K562 (cell line): Measurements from ENCODE around the gene KRT34. TPM values are rescaled to one million over a fixed set of nuclear protein-coding genes. Genes with fewer than 3 reads are reported as not detected.

Experiments used
- polyA plus RNA-seq, 8 experiments: library from polyadenylated mRNA; depleted of rRNA in 4 of 8; stranded (reverse) in 5 of 8; unstranded in 3 of 8; fragments of >200 nt; fragmentation: Nextera tagmentation in 2 of 8; fragmentation: Illumina TruSeq in 1 of 8; extraction: Ambion mirVana in 2 of 8; extraction: Trizol in 1 of 8; gene quantifications; 2 replicates each; pipeline versions ENCODE4 v1.2.1 to v1.2.3, GENCODE V29; 2011 to 2014; ENCODE audit warnings: inconsistent platforms in 1 of 8, missing spikeins in 1 of 8
- total RNA-seq, 7 experiments: library from RNA; depleted of rRNA in 6 of 7; stranded (reverse); fragments of >200 nt in 6 of 7; fragmentation: Illumina TruSeq in 2 of 7; extraction: Trizol in 2 of 7; gene quantifications; 2 replicates each; pipeline versions ENCODE4 v1.2.1 to v1.2.3, GENCODE V29; 2011 to 2021; ENCODE audit warnings: low replicate concordance in 1 of 7

The KRT34 gene
- total and polyA plus RNA-seq, 9 of the 15 experiments (the other 6 are each of a cell fraction or from before 2014, with no cell fraction given) = not detected

Other genes starting within 250 kb of the KRT34 start
Only the 7 nearest of the 32 such genes appear.
- gene KRTAP16-1, start 73.0 kb downstream of the KRT34 start, total RNA-seq (2014; rRNA removed) = not detected in 2 replicates
- not detected in 2 replicates for gene KRTAP16-1, start 73.0 kb downstream of the KRT34 start, total RNA-seq (2014; rRNA removed; fragmentation: Illumina TruSeq; extraction: Trizol)
- not detected in 2 replicates for gene KRTAP16-1, start 73.0 kb downstream of the KRT34 start, total RNA-seq (2015; rRNA removed; fragmentation: Illumina TruSeq; extraction: Trizol)
- not detected in 2 replicates for gene KRTAP16-1, start 73.0 kb downstream of the KRT34 start, total RNA-seq (2021)
- gene KRTAP16-1, start 73.0 kb downstream of the KRT34 start, polyA plus RNA-seq (2011; rRNA removed) = not detected in 2 replicates
- gene KRTAP16-1, start 73.0 kb downstream of the KRT34 start, polyA plus RNA-seq (2014; fragmentation: Illumina TruSeq; extraction: Trizol) = not detected in 2 replicates
- gene KRTAP16-1, start 73.0 kb downstream of the KRT34 start, polyA plus RNA-seq (2014; fragmentation: Nextera tagmentation; extraction: Ambion mirVana) = not detected
- not detected in 2 replicates for gene KRTAP16-1, start 73.0 kb downstream of the KRT34 start, polyA plus RNA-seq (2014; rRNA removed)
- gene KRTAP17-1, start 66.6 kb downstream of the KRT34 start, total RNA-seq (2014; rRNA removed) = not detected in 2 replicates
- not detected in 2 replicates for gene KRTAP17-1, start 66.6 kb downstream of the KRT34 start, total RNA-seq (2014; rRNA removed; fragmentation: Illumina TruSeq; extraction: Trizol)
- not detected in 2 replicates for gene KRTAP17-1, start 66.6 kb downstream of the KRT34 start, total RNA-seq (2015; rRNA removed; fragmentation: Illumina TruSeq; extraction: Trizol)
- not detected in 2 replicates for gene KRTAP17-1, start 66.6 kb downstream of the KRT34 start, total RNA-seq (2021)
- gene KRTAP17-1, start 66.6 kb downstream of the KRT34 start, polyA plus RNA-seq (2011; rRNA removed) = not detected in 2 replicates
- not detected in 2 replicates for gene KRTAP17-1, start 66.6 kb downstream of the KRT34 start, polyA plus RNA-seq (2014; fragmentation: Illumina TruSeq; extraction: Trizol)
- gene KRTAP17-1, start 66.6 kb downstream of the KRT34 start, polyA plus RNA-seq (2014; fragmentation: Nextera tagmentation; extraction: Ambion mirVana) = not detected
- gene KRTAP17-1, start 66.6 kb downstream of the KRT34 start, polyA plus RNA-seq (2014; rRNA removed) = not detected in 2 replicates
- not detected in 2 replicates for gene KRT33A, start 31.5 kb downstream of the KRT34 start, total RNA-seq (2014; rRNA removed)
- not detected in 2 replicates for gene KRT33A, start 31.5 kb downstream of the KRT34 start, total RNA-seq (2014; rRNA removed; fragmentation: Illumina TruSeq; extraction: Trizol)
- not detected in 2 replicates for gene KRT33A, start 31.5 kb downstream of the KRT34 start, total RNA-seq (2015; rRNA removed; fragmentation: Illumina TruSeq; extraction: Trizol)
- gene KRT33A, start 31.5 kb downstream of the KRT34 start, total RNA-seq (2021) = not detected in 2 replicates
- not detected in 2 replicates for gene KRT33A, start 31.5 kb downstream of the KRT34 start, polyA plus RNA-seq (2011; rRNA removed)
- not detected in 2 replicates for gene KRT33A, start 31.5 kb downstream of the KRT34 start, polyA plus RNA-seq (2014; fragmentation: Illumina TruSeq; extraction: Trizol)
- not detected for gene KRT33A, start 31.5 kb downstream of the KRT34 start, polyA plus RNA-seq (2014; fragmentation: Nextera tagmentation; extraction: Ambion mirVana)
- not detected in 2 replicates for gene KRT33A, start 31.5 kb downstream of the KRT34 start, polyA plus RNA-seq (2014; rRNA removed)
- gene KRT33B, start 12.5 kb downstream of the KRT34 start, total RNA-seq (2014; rRNA removed) = not detected in 2 replicates
- not detected in 2 replicates for gene KRT33B, start 12.5 kb downstream of the KRT34 start, total RNA-seq (2014; rRNA removed; fragmentation: Illumina TruSeq; extraction: Trizol)
- gene KRT33B, start 12.5 kb downstream of the KRT34 start, total RNA-seq (2015; rRNA removed; fragmentation: Illumina TruSeq; extraction: Trizol) = not detected in 2 replicates
- gene KRT33B, start 12.5 kb downstream of the KRT34 start, total RNA-seq (2021) = not detected in 2 replicates
- not detected in 2 replicates for gene KRT33B, start 12.5 kb downstream of the KRT34 start, polyA plus RNA-seq (2011; rRNA removed)
- not detected in 2 replicates for gene KRT33B, start 12.5 kb downstream of the KRT34 start, polyA plus RNA-seq (2014; fragmentation: Illumina TruSeq; extraction: Trizol)
- not detected for gene KRT33B, start 12.5 kb downstream of the KRT34 start, polyA plus RNA-seq (2014; fragmentation: Nextera tagmentation; extraction: Ambion mirVana)
- gene KRT33B, start 12.5 kb downstream of the KRT34 start, polyA plus RNA-seq (2014; rRNA removed) = not detected in 2 replicates
- gene KRT31, start 15.3 kb upstream of the KRT34 start, total RNA-seq (2014; rRNA removed) = not detected in 2 replicates
- gene KRT31, start 15.3 kb upstream of the KRT34 start, total RNA-seq (2014; rRNA removed; fragmentation: Illumina TruSeq; extraction: Trizol) = not detected in 2 replicates
- not detected in 2 replicates for gene KRT31, start 15.3 kb upstream of the KRT34 start, total RNA-seq (2015; rRNA removed; fragmentation: Illumina TruSeq; extraction: Trizol)
- gene KRT31, start 15.3 kb upstream of the KRT34 start, total RNA-seq (2021) = not detected in 2 replicates
- not detected in 2 replicates for gene KRT31, start 15.3 kb upstream of the KRT34 start, polyA plus RNA-seq (2011; rRNA removed)
- gene KRT31, start 15.3 kb upstream of the KRT34 start, polyA plus RNA-seq (2014; fragmentation: Illumina TruSeq; extraction: Trizol) = not detected in 2 replicates
- gene KRT31, start 15.3 kb upstream of the KRT34 start, polyA plus RNA-seq (2014; fragmentation: Nextera tagmentation; extraction: Ambion mirVana) = not detected
- gene KRT31, start 15.3 kb upstream of the KRT34 start, polyA plus RNA-seq (2014; rRNA removed) = not detected in 2 replicates
- not detected in 2 replicates for gene KRT37, start 42.3 kb upstream of the KRT34 start, total RNA-seq (2014; rRNA removed)
- not detected in 2 replicates for gene KRT37, start 42.3 kb upstream of the KRT34 start, total RNA-seq (2014; rRNA removed; fragmentation: Illumina TruSeq; extraction: Trizol)
- not detected in 2 replicates for gene KRT37, start 42.3 kb upstream of the KRT34 start, total RNA-seq (2015; rRNA removed; fragmentation: Illumina TruSeq; extraction: Trizol)
- not detected in 2 replicates for gene KRT37, start 42.3 kb upstream of the KRT34 start, total RNA-seq (2021)
- not detected in 2 replicates for gene KRT37, start 42.3 kb upstream of the KRT34 start, polyA plus RNA-seq (2011; rRNA removed)
- gene KRT37, start 42.3 kb upstream of the KRT34 start, polyA plus RNA-seq (2014; fragmentation: Illumina TruSeq; extraction: Trizol) = not detected in 2 replicates
- gene KRT37, start 42.3 kb upstream of the KRT34 start, polyA plus RNA-seq (2014; fragmentation: Nextera tagmentation; extraction: Ambion mirVana) = not detected
- gene KRT37, start 42.3 kb upstream of the KRT34 start, polyA plus RNA-seq (2014; rRNA removed) = not detected in 2 replicates
- gene KRT38, start 58.7 kb upstream of the KRT34 start, total RNA-seq (2014; rRNA removed) = not detected in 2 replicates
- gene KRT38, start 58.7 kb upstream of the KRT34 start, total RNA-seq (2014; rRNA removed; fragmentation: Illumina TruSeq; extraction: Trizol) = not detected in 2 replicates
- gene KRT38, start 58.7 kb upstream of the KRT34 start, total RNA-seq (2015; rRNA removed; fragmentation: Illumina TruSeq; extraction: Trizol) = not detected in 2 replicates
- gene KRT38, start 58.7 kb upstream of the KRT34 start, total RNA-seq (2021) = not detected in 2 replicates
- not detected in 2 replicates for gene KRT38, start 58.7 kb upstream of the KRT34 start, polyA plus RNA-seq (2011; rRNA removed)
- gene KRT38, start 58.7 kb upstream of the KRT34 start, polyA plus RNA-seq (2014; fragmentation: Illumina TruSeq; extraction: Trizol) = not detected in 2 replicates
- gene KRT38, start 58.7 kb upstream of the KRT34 start, polyA plus RNA-seq (2014; fragmentation: Nextera tagmentation; extraction: Ambion mirVana) = not detected
- gene KRT38, start 58.7 kb upstream of the KRT34 start, polyA plus RNA-seq (2014; rRNA removed) = not detected in 2 replicates